Gastrocnemius medialis (tissue), 4 donors: ENCODE data around the gene BAIAP2L2. TPM values are rescaled to one million over a fixed set of nuclear protein-coding genes. Genes with fewer than 3 reads are reported as not detected.
"Not testable (repeated sequence)": the region's sequence is repeated elsewhere in the genome, so short reads cannot be mapped to it uniquely, and the experiment has no call there.

Experiments
- ATAC-seq, 2 donors: fragments of 150-250 bp; one replicate each; pipeline ENCODE4 v1.9.1; 2016
- DNase-seq, 2 donors: peaks; one replicate each; pipeline ENCODE4 v3.0.0-alpha.2; 2019
- H3K27ac ChIP-seq, 4 donors: fragments of 200-600 bp; sonication (generic); 1 replicate in 1 of 4; 2 replicates in 3 of 4; pipeline ENCODE4 v1.5.1; 2016 to 2018; ENCODE audit warnings: mild to moderate bottlenecking in 2 of 4, moderate library complexity in 1 of 4
- H3K27me3 ChIP-seq, 3 donors: fragments of 200-600 bp; sonication (generic) in 2 of 3; 1 replicate in 1 of 3; 2 replicates in 2 of 3; pipeline versions ENCODE4 v1.5.1 to v1.6.0; 2016 to 2019; ENCODE audit warnings: mild to moderate bottlenecking in 1 of 3, moderate library complexity in 1 of 3
- H3K36me3 ChIP-seq, 2 donors: fragments of 200-600 bp; sonication (generic) in 1 of 2; one replicate each; pipeline ENCODE4 v1.5.1; 2017 to 2018
- H3K4me1 ChIP-seq, 2 donors: fragments of 200-600 bp; sonication (generic) in 1 of 2; one replicate each; pipeline ENCODE4 v1.5.1; 2016 to 2017; ENCODE audit warnings: mild to moderate bottlenecking in 2 of 2
- H3K4me3 ChIP-seq, 4 donors: fragments of 200-600 bp; sonication (generic) in 3 of 4; 1 replicate in 1 of 4; 2 replicates in 3 of 4; pipeline ENCODE4 v1.5.1; 2016 to 2019; ENCODE audit warnings: mild to moderate bottlenecking in 2 of 4
- H3K9me3 ChIP-seq, 3 donors: fragments of 200-600 bp; sonication (generic) in 2 of 3; 1 replicate in 1 of 3; 2 replicates in 2 of 3; pipeline ENCODE4 v1.5.1; 2016 to 2019
- POLR2A ChIP-seq, 2 donors: fragments of 450-650 bp; IDR thresholded peaks; one replicate each; pipeline ENCODE4 v1.6.1; 2017; ENCODE audit warnings: antibody characterized with exemption in 2 of 2, mild to moderate bottlenecking in 2 of 2, moderate library complexity in 2 of 2
- in situ Hi-C, 4 donors: fragments of 200-750 bp; cut with MboI; loops; one replicate each; pipeline versions ENCODE4 v1.15.0 to v1.8.0; 2017; ENCODE audit warnings: low sequenced_read_pairs in 4 of 4
- intact Hi-C: fragments of 100-400 bp; cut with DNase I; formaldehyde crosslinking; loops from one replicate; pipeline ENCODE4 v1.15.1; 2023; ENCODE audit warnings: low total_unique reads
- total RNA-seq, 4 donors: library from RNA; depleted of rRNA; stranded (reverse); fragments of >200 nt; gene quantifications; one replicate each; pipeline versions ENCODE4 v1.1.0 to v1.2.3, GENCODE V29; 2016
- TF ChIP-seq, protein P1 (sequence below), 5 experiments: fragments of 450-650 bp in 3 of 5; fragments of 200-600 bp in 2 of 5; sonication (generic) in 2 of 5; IDR thresholded peaks in 4 of 5; conservative IDR thresholded peaks in 1 of 5; 1 replicate in 4 of 5; 2 replicates in 1 of 5; pipeline ENCODE4 v1.5.1; 2016 to 2019; ENCODE audit warnings: antibody characterized with exemption in 5 of 5, mild to moderate bottlenecking in 3 of 5, moderate library complexity in 3 of 5

BAIAP2L2 gene
- total RNA-seq, 4 donors from 2014 or later: 0.16 to 1.7 (median 0.72) TPM; not detected in 1

- TF ChIP-seq, protein P1, sequence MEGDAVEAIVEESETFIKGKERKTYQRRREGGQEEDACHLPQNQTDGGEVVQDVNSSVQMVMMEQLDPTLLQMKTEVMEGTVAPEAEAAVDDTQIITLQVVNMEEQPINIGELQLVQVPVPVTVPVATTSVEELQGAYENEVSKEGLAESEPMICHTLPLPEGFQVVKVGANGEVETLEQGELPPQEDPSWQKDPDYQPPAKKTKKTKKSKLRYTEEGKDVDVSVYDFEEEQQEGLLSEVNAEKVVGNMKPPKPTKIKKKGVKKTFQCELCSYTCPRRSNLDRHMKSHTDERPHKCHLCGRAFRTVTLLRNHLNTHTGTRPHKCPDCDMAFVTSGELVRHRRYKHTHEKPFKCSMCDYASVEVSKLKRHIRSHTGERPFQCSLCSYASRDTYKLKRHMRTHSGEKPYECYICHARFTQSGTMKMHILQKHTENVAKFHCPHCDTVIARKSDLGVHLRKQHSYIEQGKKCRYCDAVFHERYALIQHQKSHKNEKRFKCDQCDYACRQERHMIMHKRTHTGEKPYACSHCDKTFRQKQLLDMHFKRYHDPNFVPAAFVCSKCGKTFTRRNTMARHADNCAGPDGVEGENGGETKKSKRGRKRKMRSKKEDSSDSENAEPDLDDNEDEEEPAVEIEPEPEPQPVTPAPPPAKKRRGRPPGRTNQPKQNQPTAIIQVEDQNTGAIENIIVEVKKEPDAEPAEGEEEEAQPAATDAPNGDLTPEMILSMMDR (IDR thresholded peaks at IDR 0.05 in 4 of 5, conservative IDR thresholded peaks at IDR 0.05 in 1 of 5): no peak
- TF ChIP-seq POLR2A (IDR thresholded peaks at IDR 0.05): no peak
- no peaks in the 10 kb centered on the region for H3K9me3 ChIP-seq
- intact Hi-C loops (no loop called here), in situ Hi-C loops (loop anchor here in 3 of 4 donors (25.0 kb wide), 2 partner anchors 117 to 242 kb away; no protein-coding TSS in a partner anchor)
- ATAC-seq (no peak), DNase-seq (no peak)
- H3K4me3 ChIP-seq: no peak overlapping the region
- H3K4me1 ChIP-seq: no peaks in the 10 kb centered on the region
- H3K36me3 ChIP-seq: peaks cover 0 to 3% of the 10 kb centered on the region in 2 donors
- no peaks in the 10 kb centered on the region for H3K27me3 ChIP-seq
- H3K27ac ChIP-seq: no peak overlapping the region
Observed at GRCh38 chr22:38120359-38121110, 10.1 kb upstream of the BAIAP2L2 start.

GRCh38 chr22:38118747-38119146, 8.3 kb upstream of the BAIAP2L2 start:
- intact Hi-C loops: loop anchor here (10.0 kb wide), 1 partner anchor 86 kb away; the partner anchor contains the start of gene MAFF

GRCh38 chr22:38118182-38118581, 7.7 kb upstream of the BAIAP2L2 start:
- Histone ChIP-seq H3K36me3 (peaks cover 0 to 3% of the 10 kb centered on the region in 2 donors), H3K27ac (no peak overlapping the region), H3K4me3 (no peak overlapping the region), H3K4me1 (no peaks in the 10 kb centered on the region), H3K9me3 (no peaks in the 10 kb centered on the region), H3K27me3 (no peaks in the 10 kb centered on the region)
- intact Hi-C loops (loop anchor here (10.0 kb wide), 1 partner anchor 87 kb away; the partner anchor contains the start of gene MAFF), in situ Hi-C loops (loop anchor here (10.0 to 25.0 kb wide), 5 partner anchors 47 to 244 kb away; no protein-coding TSS in a partner anchor)
- ATAC-seq: no peak
- TF ChIP-seq POLR2A (IDR thresholded peaks at IDR 0.05): no peak
- TF ChIP-seq, protein P1 (IDR thresholded peaks at IDR 0.05 in 4 of 5, conservative IDR thresholded peaks at IDR 0.05 in 1 of 5): no peak
- no peak for DNase-seq

More at GRCh38 chr22:38118747-38119146, 8.3 kb upstream of the BAIAP2L2 start:
- H3K27ac ChIP-seq, H3K27me3 ChIP-seq, H3K4me3 ChIP-seq, H3K4me1 ChIP-seq, DNase-seq, H3K36me3 ChIP-seq, ATAC-seq, H3K9me3 ChIP-seq: not testable (repeated sequence)
- in situ Hi-C loops: loop anchor here (10.0 to 25.0 kb wide), 5 partner anchors 46 to 244 kb away; no protein-coding TSS in a partner anchor

DNA sequence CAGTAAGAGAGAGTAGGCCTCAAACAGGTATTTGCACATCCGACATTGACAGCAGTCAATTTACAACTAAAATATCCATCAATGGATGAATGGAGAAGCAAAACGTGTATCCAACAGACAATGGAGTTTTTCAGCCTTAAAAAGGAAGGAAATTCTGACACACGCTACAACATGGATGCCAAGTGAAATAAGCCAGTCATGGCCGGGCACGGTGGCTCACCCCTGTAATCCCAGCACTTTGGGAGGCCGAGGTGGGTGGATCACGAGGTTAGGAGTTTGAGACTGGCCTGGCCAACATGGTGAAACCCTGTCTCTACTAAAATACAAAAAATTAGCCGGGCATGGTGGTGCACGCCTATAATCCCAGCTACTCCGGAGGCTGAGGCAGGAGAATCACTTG, 7.1 kb upstream of the BAIAP2L2 start:
- DNase-seq, H3K9me3 ChIP-seq, H3K36me3 ChIP-seq, ATAC-seq, H3K4me1 ChIP-seq, H3K27me3 ChIP-seq, H3K27ac ChIP-seq, H3K4me3 ChIP-seq: not testable (repeated sequence)
- in situ Hi-C loops (loop anchor here (10.0 to 25.0 kb wide), 5 partner anchors 47 to 245 kb away; no protein-coding TSS in a partner anchor), intact Hi-C loops (loop anchor here (10.0 kb wide), 1 partner anchor 87 kb away; the partner anchor contains the start of gene MAFF)

GRCh38 chr22:38115423-38116205, 5.1 kb upstream of the BAIAP2L2 start:
- in situ Hi-C loops: loop anchor here (10.0 to 25.0 kb wide), 5 partner anchors 49 to 247 kb away; no protein-coding TSS in a partner anchor
- Histone ChIP-seq H3K4me1 (peaks cover 2 to 6% of the 10 kb centered on the region in 2 donors), H3K4me3 (no peak overlapping the region), H3K9me3 (no peaks in the 10 kb centered on the region), H3K27ac (no peak overlapping the region), H3K36me3 (peaks cover 0 to 3% of the 10 kb centered on the region in 2 donors), H3K27me3 (no peaks in the 10 kb centered on the region)
- ATAC-seq (no peak), DNase-seq (no peak)
- intact Hi-C loops: loop anchor here (10.0 kb wide), 1 partner anchor 89 kb away; the partner anchor contains the start of gene MAFF
- TF ChIP-seq POLR2A (IDR thresholded peaks at IDR 0.05): no peak
- TF ChIP-seq, protein P1 (IDR thresholded peaks at IDR 0.05 in 4 of 5, conservative IDR thresholded peaks at IDR 0.05 in 1 of 5): no peak
